Cardiac muscle cell (in vitro differentiated cells and primary cell): ENCODE measurements around the gene POLR2C. TPM values are rescaled to one million over a fixed set of nuclear protein-coding genes. Genes with fewer than 3 reads are reported as not detected.
"Not testable (repeated sequence)": the region's sequence is repeated elsewhere in the genome, so short reads cannot be mapped to it uniquely, and the experiment has no call there.

Experiments
- DNase-seq, 2 donors: peaks; one replicate each; pipeline versions ENCODE4 v3.0.0 to v3.0.0-alpha.2; 2010 to 2017; ENCODE audit warnings: low read depth in 1 of 2, low spot score in 1 of 2
- H3K27ac ChIP-seq: fragments of 200-600 bp; sonication (generic); 2 replicates; pipeline ENCODE4 v1.5.1; 2016
- H3K27me3 ChIP-seq: fragments of 200-600 bp; sonication (generic); 2 replicates; pipeline ENCODE4 v1.6.0; 2016; ENCODE audit warnings: control low read depth
- H3K36me3 ChIP-seq: fragments of 200-600 bp; sonication (generic); 2 replicates; pipeline ENCODE4 v1.5.1; 2016; ENCODE audit warnings: control low read depth
- H3K4me1 ChIP-seq: fragments of 200-600 bp; sonication (generic); 2 replicates; pipeline ENCODE4 v1.8.1; 2017; ENCODE audit warnings: low read depth, mild to moderate bottlenecking, mixed run types
- H3K4me3 ChIP-seq: fragments of 200-600 bp; sonication (generic); 2 replicates; pipeline ENCODE4 v1.5.1; 2016; ENCODE audit warnings: mild to moderate bottlenecking
- H3K9me3 ChIP-seq: fragments of 200-600 bp; sonication (generic); 2 replicates; pipeline ENCODE4 v1.5.1; 2017; ENCODE audit warnings: low read depth, mild to moderate bottlenecking, control low read depth
- CTCF ChIP-seq: IDR thresholded peaks from 2 replicates; pipeline ENCODE4 v1.5.1; 2012; ENCODE audit warnings: low read depth, mild to moderate bottlenecking, low read length
- polyA plus RNA-seq: library from polyadenylated mRNA; unstranded; fragments of >200 nt; fragmentation: Nextera tagmentation; extraction: Ambion mirVana; gene quantifications from 2 replicates; pipeline ENCODE4 v1.2.1, GENCODE V29; 2016
- total RNA-seq: library from RNA; depleted of rRNA; stranded (reverse); fragments of >200 nt; gene quantifications from 2 replicates; pipeline ENCODE4 v1.2.3, GENCODE V29; 2016

POLR2C gene
- total and polyA plus RNA-seq, 2 experiments from 2014 or later: 83.5 to 126 TPM

GRCh38 chr16:57498031-57498430 lies 35.6 kb downstream of the POLR2C start:
- peak overlapping the region; percentile 83 for H3K27ac ChIP-seq
- H3K4me3 ChIP-seq: no peak overlapping the region
- TF ChIP-seq CTCF: no peak
- H3K9me3 ChIP-seq: no peaks in the 10 kb centered on the region
- no peaks in the 10 kb centered on the region for H3K27me3 ChIP-seq
- DNase-seq: no peak
- no peaks in the 10 kb centered on the region for H3K36me3 ChIP-seq
- H3K4me1 ChIP-seq: peaks cover 35% of the 10 kb centered on the region

DNA sequence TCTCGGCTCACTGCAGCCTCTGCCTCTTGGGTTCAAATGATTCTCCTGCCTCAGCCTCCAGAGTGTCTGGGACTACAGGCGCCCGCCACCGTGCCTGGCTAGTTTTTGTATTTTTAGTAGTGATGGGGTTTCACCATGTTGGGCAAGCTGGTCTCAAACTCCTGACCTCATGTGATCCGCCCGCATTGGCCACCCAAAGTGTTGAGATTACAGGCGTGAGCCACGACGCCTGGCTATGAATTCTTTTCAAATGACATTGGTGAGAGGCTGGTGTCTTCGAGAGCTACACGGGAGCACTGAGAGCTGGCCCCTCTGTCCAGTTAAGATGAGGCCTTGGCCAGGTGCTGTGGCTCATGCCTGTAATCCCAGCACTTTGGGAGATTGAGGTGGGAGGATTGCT lies 37.5 kb downstream of the POLR2C start:
- H3K9me3 ChIP-seq, DNase-seq, H3K36me3 ChIP-seq, H3K27me3 ChIP-seq, H3K4me3 ChIP-seq: not testable (repeated sequence)
- Histone ChIP-seq H3K27ac (peak overlapping the region; percentile 83), H3K4me1 (peaks cover 48% of the 10 kb centered on the region)

DNA sequence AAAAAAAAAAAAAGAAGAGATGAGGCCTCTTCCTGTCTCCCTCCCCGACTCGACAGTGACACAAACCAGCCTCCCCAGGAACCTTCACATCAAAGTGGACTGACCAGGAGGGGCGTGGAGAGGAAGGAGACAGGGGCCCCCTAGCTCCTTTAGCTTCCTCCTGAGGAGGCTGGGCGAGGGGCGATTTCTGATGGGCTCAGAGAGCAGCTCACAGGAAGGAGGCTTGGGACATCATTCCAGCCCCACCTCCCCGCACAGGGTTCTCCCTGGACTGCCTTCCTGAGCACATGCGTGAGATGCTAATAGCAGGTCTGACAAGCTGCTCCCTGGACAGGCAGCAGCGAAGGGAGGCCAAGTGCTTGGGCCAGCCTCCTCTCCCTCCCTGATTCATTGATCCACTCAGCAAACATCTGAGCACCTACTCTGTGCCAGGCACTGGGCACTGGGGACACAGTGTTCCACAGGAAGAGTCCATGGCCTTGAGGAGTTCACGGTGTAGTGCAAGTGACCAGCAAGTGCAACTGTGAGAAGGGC lies 38.2 kb downstream of the POLR2C start:
- Histone ChIP-seq H3K9me3 (no peaks in the 10 kb centered on the region), H3K4me1 (peaks cover 55% of the 10 kb centered on the region), H3K36me3 (no peaks in the 10 kb centered on the region), H3K4me3 (no peak overlapping the region), H3K27ac (peak overlapping the region; percentile 97), H3K27me3 (no peaks in the 10 kb centered on the region)
- no peak for TF ChIP-seq CTCF
- DNase-seq: peak in 1 of 2 donors; percentile 92

DNA sequence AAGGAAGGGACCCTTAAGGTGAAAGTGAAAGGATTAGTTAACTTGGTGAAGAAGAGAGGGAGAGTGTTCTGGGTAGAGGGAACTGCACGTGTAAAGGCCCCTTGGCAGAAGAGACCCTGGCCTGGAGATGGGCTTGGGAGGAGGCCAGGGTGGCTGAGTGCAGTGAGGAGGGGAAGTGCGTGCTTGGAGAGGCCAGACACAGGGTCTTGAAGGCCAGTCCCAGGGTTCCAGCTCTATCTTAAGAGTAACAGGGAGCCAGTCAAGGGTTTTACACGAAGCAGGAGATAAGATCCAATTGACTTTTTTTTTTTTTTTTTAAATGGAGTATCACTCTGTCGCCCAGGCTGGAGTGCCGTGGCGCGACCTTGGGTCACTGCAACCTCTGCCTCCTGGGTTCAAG lies 39.0 kb downstream of the POLR2C start:
- peak in 1 of 2 donors; percentile 77 for DNase-seq
- no peaks in the 10 kb centered on the region for H3K9me3 ChIP-seq
- TF ChIP-seq CTCF: no peak
- H3K36me3 ChIP-seq: no peaks in the 10 kb centered on the region
- no peaks in the 10 kb centered on the region for H3K27me3 ChIP-seq
- no peak overlapping the region for H3K4me3 ChIP-seq
- peak overlapping the region; percentile 97 for H3K27ac ChIP-seq
- H3K4me1 ChIP-seq: peaks cover 58% of the 10 kb centered on the region

GRCh38 chr16:57502048-57502775 lies 39.7 kb downstream of the POLR2C start:
- Histone ChIP-seq H3K36me3 (no peaks in the 10 kb centered on the region), H3K27ac (peak overlapping the region; percentile 97), H3K4me1 (peaks cover 63% of the 10 kb centered on the region), H3K27me3 (no peaks in the 10 kb centered on the region), H3K9me3 (no peaks in the 10 kb centered on the region), H3K4me3 (no peak overlapping the region)
- no peak for TF ChIP-seq CTCF
- no peak for DNase-seq

- Histone ChIP-seq H3K4me1 (peaks cover 74% of the 10 kb centered on the region), H3K27me3 (no peaks in the 10 kb centered on the region), H3K4me3 (no peak overlapping the region), H3K36me3 (no peaks in the 10 kb centered on the region), H3K27ac (peak overlapping the region; percentile 97), H3K9me3 (no peaks in the 10 kb centered on the region)
- peak in 1 of 2 donors; percentile 41 for DNase-seq
- TF ChIP-seq CTCF: no peak
Observed at GRCh38 chr16:57503366-57503765, 40.9 kb downstream of the POLR2C start.
